HG03575 (cell line): Measurements from ENCODE around the gene BICD1.
"Not testable (repeated sequence)": the region's sequence is repeated elsewhere in the genome, so short reads cannot be mapped to it uniquely, and the experiment has no call there.

ENCODE experiments used
- ATAC-seq: cut with Tn5 transposase; IDR thresholded peaks from one replicate; pipeline ENCODE4 v1.9.1; 2021; ENCODE audit not compliant: unreplicated experiment, insufficient number of reproducible peaks, low FRiP score; ENCODE audit errors: extremely low read depth

Gene BICD1

DNA sequence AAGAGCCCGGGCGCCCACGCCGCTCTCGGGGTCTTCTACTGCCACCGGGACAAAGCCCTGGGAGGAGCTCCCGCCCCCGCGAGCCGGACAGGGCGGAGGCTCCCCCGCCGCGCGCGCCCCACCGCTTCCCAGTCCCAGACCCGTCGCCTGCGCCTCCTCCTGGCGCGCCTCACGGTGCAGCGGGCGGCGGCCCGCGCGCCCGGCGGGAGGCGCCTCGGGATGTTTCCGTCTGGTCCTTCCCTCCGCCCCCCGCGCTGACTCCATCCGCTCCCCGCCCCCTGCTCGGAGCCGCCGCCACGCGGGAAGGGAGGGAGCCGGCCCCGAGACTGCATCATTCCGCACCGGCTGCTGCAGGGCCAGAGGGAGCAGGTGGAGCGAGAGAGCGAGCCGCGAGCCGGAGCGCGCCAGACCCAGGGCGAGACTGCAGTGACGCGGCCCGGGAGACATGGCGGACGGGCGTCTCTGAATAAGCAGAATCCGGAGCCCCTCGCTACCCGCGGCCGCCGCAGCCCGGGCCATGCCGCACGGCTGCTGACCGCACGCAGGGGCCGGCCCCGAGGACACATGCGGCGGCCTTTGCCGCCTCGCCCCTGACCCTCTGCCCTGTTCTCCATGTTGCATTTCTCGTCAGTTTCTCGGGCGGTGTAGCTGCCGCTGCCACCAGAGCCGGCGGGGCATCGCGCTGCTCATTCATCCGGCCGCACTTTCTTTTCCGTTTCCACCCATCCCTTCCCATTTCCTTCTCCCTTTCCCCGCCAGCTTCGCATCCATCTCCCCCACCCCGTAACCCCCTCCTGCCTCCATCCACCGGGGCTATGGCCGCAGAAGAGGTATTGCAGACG lies at the start of gene BICD1:
TSS of gene BICD1 (plus strand) at position 331 of the 842 bp plus-strand sequence. CDS start at position 816, 485 bp downstream.
- ATAC-seq, result no peak

DNA sequence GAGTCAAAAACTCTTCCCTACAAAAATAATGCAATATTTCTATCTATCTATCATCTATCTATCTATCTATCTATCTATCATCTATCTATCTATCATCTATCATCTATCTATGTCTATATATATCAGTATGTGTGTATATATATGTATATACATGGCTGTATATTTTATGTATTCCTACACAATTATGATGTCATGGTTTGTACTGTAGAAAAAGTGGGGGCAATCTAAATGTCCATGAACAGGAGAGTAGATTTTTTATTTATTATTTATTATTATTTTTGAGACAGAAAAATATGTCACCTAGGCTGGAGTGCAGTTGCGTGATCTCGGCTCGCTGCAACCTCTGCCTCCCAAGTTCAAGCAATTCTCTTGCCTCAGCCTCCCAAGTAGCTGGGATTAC lies 45.6 kb upstream of the BICD1 start:
- ATAC-seq, result no peak

DNA sequence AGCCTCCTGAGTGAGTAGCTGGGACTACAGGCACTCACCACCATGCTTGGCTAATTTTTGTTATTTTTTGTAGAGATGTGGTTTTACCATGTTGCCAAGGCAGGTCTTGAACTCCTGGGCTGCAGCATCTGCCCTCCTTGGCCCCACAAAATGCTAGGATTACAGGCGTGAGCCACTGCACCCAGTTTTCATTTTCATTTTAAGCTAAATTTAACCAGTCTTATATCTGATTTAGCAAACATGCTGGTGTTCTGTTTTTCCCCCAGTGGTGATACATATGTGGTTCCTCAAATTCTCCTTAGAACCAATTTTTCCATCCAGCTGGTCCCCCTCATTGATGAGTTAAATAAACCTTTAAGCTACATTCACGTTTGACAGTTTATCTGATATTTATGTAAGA lies 43.8 kb upstream of the BICD1 start:
- no peak for ATAC-seq

DNA sequence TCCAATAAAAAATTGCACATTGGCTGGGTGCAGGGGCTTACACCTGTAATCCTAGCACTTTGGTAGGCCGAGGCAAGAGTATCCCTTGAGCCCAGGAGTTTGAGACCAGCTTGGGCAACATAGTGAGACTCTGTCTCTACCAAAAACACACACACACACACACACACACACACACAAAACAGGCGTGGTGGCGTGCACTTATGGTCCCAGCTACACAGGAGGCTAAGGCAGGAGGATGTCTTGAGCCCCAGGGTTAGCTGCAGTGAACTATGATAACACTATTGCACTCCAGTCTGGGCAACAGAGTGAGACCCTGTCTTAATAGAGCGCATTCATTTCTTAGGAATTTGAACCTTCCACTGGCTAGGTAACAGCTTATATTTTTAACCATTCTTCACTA lies 42.9 kb upstream of the BICD1 start:
- no peak for ATAC-seq

DNA sequence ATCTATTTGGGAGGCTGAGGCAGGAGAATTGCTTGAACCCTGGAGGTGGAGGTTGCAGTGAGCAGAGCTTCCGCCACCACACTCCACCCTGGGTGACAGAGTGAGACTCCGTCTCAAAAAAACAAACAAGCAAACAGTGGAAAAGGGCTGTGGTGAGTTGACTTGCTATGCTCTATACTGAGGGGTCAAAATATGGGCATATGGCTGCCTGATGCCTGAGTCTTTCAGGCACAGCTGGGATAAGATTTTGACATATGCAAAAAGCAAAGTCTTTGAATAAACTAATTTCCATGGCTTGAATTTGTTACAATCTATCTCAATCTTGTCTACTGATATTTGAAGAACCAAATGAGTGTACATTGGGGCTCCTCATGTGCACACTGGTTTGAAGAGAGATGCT lies 40.4 kb upstream of the BICD1 start:
- no peak for ATAC-seq

DNA sequence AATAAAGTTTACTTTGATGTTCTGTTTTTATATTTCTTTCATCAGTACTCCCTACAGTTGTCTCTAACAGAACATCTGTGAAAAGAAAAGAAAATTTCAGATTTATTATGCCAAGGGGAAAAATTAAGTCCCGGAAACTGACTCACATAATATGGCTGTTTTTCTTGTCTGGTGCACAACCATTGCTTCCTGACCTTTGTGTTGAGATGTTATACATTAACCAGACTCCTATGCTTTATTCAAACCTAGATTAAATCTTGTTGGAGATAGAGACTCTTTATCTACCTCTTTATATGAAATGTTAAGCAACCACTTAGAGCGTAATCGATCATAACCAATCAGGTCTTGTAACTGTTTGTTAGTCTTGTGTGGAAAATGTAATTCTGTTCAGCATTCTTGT lies 37.6 kb upstream of the BICD1 start:
- no peak for ATAC-seq

DNA sequence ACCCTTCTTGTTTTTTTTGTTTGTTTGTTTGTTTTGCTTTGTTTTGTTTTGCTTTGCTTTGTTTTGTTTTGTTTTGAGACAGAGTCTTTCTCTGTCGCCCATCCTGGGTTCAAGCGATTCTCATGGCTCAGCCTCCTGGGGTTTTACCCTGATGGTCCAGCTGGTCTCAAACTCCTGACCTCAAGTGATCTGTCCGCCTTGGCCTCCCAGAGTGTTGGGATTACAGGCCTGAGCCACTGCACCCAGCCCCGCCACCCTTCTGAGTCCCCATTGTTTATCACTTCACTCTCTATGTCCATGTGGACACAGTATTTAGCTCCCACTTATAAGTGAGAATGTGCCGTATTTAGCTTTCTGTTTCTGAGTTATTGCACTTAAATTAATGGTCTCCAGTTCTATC lies 36.9 kb upstream of the BICD1 start:
- ATAC-seq, result no peak

DNA sequence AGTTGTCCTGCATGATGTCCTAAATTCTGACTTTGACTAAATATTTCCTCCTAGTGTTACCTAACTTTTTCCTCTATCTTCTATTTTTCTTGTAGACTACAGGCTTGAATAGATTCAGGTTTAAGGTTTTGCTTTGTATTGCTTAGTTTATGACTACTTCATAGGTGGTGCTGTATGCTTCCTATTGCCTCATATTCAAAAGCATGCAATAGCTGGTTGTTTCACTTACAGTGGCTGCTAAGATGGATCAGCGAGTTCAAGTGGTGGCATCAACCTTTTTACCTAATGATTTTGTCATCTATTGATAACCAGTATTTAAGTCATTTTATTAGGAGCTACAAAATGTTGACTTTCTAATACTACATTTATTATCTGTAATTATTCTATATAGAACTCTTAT lies 36.3 kb upstream of the BICD1 start:
- ATAC-seq, result no peak

DNA sequence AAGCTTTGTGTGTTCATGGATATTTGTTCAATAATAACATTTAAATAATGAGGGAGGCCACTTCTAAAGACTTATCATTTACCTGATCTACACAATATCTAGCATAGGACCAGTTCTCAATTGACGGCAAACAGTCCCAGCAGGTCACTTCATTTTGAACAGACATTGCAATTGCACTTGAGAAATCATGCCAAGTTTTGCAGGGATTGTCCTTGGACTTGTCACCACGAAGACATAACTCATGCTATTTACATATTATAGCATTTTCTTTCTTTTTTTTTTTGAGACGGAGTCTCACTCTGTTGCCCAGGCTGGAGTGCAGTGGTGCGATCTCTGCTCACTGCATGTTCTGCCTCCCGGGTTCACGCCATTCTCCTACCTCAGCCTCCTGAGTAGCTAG lies 34.5 kb upstream of the BICD1 start:
- ATAC-seq, result no peak

DNA sequence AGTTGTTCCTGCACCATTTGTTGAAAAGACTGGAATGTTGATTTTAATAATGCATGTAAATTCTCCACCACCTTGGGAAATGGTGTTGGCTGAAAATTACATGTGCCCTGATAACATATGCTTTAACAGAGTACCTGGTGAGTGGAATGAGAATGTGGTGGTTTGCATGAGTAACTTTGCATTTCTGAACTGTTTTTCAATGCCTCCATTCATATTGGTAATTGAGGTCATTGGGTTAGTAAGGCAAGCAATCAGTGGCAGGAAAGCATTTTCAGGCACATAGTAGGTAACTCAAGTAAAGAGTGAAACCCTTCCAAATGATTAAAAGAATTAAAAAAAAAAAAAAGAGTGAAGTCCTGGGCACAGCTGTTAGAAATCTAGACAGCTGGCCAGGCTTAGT lies 32.2 kb upstream of the BICD1 start:
- ATAC-seq, result no peak

DNA sequence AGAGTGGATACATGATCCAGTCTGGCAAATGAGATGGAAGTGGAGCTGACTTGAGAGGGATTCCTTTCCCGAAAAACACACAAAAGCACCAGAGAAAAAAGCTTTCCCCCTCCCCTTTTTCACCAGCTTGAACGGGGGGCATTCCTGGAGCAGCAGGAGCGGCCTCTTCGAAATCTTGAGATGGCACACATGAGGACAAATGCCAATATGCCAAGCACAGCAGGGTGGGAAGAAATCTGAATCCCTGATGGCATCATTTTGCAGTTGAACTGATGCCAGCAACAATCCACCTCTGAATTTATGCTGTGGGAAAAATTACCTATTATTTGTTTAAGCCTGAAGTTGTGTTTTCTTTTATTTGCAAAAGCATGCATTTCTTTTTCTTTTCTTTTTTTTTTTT lies 29.7 kb upstream of the BICD1 start:
- ATAC-seq, result no peak

DNA sequence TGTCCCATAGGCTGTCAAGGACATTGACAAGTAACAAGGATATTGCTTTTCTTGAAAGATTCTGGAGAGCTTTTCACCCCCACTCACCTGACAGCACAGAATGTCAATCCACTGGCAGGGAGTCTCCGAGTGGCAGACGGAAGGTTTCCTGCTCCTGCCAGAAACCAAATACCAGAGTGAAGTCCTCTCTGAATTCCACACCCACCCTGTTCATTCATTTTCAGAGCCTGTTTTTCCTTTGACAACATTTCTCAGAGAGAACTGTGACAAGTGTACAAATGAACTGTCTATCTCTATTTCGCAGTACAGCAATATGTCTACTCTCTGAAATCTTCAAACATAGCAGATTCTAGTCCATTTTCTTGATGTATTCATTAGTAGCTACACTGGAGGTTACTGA lies 26.2 kb upstream of the BICD1 start:
- no peak for ATAC-seq

DNA sequence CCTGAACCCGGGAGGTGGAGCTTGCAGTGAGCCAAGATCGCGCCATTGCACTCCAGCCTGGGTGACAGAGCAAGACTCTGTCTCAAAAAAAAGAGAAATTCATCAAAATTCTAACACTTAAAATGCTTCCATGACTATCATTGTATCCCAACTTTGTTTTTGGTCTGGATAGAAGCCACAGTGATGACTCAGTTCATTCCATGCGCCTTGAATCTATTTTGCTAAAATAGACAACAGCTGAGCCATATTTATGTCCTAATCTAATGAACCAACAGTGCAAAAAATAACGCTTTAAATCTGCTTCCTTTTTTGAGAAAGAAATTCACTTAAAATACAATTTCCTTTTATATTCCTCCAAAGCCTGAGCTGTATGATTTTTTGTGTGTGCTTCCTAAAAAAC lies 23.2 kb upstream of the BICD1 start:
- no peak for ATAC-seq

DNA sequence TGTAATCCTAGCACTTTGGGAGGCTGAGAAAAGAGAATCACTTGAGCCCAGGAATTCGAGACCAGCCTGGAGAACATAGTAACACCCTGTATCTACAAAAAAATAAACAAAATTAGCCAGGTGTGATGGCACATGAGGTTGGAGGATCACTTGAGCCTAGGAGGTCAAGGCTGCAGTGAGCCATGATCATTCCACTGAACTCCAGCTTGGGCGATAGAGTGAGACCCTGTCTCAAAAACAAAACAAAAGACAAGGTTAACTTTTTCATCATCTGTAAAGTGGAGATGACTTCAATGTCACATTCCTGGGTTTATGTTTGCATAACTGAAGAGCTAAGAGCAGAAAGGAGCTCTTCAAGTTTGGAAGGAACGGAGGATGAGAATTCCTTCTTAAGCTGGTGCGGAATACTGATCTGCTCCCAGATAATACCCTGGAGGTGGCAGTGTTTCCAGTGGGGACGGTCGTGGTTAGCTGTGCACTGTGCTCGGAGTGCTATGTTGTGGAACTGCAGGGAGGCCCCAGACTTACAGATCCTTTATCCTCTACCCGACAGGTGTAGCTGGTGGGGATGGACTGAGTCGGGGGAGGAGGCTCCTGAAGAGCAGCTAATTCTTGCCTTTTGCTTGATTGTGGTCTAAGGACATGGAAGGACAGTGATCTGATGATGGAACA lies 22.5 kb upstream of the BICD1 start:
- ATAC-seq, result no peak

DNA sequence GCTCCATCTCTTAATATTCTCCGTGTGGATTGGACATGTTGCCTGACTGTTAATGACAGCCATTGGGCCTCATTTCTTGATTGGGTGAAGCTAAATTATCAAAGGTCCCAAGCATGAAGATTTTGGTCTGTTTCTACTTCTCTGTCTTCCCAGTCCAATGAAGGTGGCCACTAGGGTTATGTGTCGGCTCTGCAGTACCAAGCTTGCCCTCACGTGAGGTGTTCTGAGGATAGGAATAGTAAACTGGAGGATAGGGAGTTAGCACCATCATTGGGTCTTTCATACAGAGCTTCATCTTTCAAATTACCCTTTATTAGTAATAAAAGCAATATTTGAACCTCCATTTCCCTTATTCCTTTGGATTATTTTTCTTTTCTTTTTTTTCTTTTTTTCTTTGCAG lies 21.9 kb upstream of the BICD1 start:
- ATAC-seq, result no peak

DNA sequence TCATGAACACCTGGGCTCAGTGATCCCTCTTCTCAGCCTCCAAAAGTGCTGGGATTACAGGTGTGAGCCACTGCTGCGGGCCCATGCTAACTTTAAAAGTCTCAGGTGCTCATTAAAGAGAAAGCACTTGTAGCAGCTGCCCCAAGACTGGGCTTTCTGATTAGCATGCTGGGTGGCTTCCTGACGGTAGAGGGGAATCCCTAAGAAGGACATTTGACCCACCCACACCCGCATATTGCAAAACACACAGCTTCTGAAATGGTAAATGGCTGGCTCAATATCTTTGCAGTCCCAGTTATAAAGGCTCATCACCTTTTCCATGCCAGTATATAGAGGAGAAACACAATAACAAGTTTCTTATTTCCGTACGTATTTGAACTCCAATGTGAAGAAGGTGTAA lies 19.3 kb upstream of the BICD1 start:
- ATAC-seq, result no peak

DNA sequence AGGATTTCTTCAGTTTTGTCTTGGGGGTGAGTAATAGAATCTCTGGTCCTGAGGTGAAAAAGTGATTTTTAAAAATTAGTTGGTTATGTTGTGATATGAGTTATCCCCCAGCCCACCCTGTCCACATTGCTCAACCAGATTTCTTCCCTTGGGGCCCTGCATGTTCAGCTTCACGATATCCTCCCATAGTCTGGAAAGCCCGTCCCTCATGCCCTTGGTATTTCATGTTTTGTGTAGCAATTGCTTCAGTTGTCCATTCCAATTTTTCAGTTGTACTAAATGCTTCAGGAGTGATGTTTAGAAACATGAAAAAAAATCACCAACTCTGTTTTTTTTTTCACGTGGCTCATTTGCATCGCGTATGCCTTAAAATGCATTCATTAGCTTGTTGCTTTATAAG lies 17.5 kb upstream of the BICD1 start:
- ATAC-seq, result no peak

DNA sequence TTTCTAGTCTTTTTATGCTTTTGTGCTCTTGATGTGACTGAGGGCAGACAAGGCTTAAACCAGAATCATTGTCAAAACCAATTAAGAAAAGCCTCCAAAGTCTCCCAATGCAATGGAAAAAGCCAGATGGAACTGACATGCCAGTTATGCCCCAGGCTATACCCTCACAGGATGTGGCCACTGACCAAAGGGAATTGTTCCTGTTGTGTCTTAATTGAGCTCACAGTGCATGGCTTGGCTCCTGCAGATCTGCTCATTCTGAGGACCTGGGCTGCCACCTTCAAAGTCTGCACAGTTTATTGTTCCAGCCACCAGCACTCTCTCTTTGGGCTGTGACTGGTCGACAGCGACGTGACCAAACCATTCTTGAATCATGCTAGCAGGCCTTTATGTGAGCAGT lies 17.1 kb upstream of the BICD1 start:
- ATAC-seq, result no peak

DNA sequence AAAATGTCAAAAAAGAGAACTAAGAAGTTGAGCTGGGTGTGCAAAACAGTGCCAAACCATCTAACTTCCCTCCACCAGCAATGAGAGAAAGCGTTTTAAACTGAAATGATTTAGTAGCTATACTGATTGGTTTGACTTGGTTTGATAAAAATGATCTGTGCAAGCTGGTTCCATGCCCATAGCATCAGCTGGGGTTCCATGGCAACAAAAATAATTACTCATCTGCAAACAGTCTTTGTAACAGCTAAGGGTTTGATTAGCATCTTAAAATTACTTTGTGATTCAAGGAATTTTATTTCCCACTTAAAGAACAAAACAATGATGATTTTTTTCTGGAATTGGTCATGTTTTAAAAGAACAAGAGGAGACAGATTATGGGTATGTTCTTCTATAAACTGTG lies 15.0 kb upstream of the BICD1 start:
- ATAC-seq, result no peak

DNA sequence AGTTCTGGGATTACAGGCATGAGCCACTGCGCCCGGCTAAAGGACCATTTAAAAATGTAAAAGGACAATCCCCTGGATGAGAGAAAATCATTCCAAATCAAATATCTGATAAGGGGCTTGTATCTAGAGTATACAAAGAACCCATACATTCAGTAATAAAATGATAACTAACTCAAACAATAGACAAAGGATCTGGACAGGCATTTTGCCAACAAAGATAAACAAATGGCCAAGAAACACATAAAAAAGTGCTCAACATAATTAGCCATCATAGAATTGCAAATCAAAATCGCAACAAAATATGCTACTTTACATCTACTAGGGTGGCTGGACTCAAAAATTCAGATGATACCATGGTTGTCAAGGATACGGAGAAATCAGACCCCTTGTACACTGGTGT lies 8.5 kb upstream of the BICD1 start:
- no peak for ATAC-seq

DNA sequence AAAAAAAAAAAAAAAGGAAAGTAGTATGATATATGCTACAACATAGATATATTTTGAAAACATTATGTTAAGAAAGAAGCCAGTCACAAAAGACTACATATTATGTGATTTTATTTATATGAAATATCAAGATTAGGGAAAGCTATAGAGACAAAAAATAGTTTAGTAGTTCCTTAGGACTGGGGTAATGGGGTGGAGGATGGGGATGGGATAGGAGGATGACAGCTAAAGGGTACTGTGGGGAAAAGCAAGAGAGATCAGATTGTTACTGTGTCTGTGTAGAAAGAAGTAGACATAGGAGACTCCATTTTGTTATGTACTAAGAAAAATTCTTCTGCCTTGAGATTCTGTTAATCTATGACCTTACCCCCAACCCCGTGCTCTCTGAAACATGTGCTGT lies 7.4 kb upstream of the BICD1 start:
- not testable (repeated sequence) for ATAC-seq
